NB4 (cell line): ENCODE measurements around the gene HTR5A.
A peak's percentile ranks its signal among the peaks of the same experiment; 100 is the strongest.
"Not testable (repeated sequence)": the region's sequence is repeated elsewhere in the genome, so short reads cannot be mapped to it uniquely, and the experiment has no call there.

Source experiments
- DNase-seq: peaks from one replicate; pipeline ENCODE4 v3.0.0; 2010; ENCODE audit warnings: low read depth
- H3K4me3 ChIP-seq: one replicate; pipeline ENCODE4 v1.5.1; 2011; ENCODE audit warnings: mild to moderate bottlenecking, low read depth, low read length, moderate library complexity
- MYC ChIP-seq: IDR thresholded peaks from 2 replicates; pipeline ENCODE4 v1.6.1; 2011; ENCODE audit warnings: low read depth, low read length
- POLR2A ChIP-seq: IDR thresholded peaks from 2 replicates; pipeline ENCODE4 v1.6.1; 2011; ENCODE audit warnings: mild to moderate bottlenecking; ENCODE audit not compliant: insufficient read length; ENCODE audit errors: extremely low read depth
- TF ChIP-seq, protein P1 (sequence below): IDR thresholded peaks from one replicate; pipeline ENCODE4 v1.5.1; 2012; ENCODE audit warnings: low read depth, low read length
- TF ChIP-seq, protein P2 (sequence below): IDR thresholded peaks from 2 replicates; pipeline ENCODE4 v1.6.1; 2011; ENCODE audit warnings: low read depth, low read length

The HTR5A gene

DNA sequence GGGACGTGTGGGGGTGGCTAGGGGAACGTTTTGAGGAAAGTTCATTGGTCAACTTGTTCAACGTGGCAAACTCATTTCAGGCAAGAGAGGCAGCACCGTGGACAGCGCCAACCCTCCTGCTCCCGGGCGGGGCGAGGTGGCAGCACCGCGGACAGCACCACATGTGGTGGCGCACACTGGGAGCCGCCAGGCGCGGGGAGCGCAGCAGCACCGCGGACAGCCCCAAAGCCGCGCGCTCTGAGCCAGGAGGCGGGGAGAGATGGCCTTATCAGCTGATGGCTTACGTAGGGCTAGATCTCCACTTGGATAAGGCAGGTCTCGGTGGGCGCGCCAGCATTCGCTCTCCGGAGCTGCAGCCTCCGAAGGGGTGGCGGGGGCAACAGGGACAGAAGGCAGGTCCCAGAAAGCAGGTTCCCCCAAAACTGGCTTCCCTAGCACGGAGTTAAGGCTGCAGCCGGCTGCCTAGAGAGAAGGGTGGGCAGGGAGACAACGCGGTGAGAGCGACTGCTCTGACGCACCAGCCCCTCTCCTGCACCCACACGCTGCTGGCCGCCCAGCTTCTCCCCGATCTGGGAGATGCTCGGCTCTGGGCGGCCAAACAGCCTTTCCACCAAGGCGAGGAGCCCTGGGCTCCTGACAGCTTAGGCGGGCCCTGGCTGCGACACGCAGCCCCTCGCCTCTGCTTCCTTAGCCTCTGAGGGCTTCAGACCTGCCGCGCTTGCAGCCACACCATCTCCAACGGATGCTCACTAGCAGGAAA lies at the start of gene HTR5A:
Gene HTR5A, plus strand, starts transcription at position 333 of the 760 bp plus-strand sequence. CDS start 576 bp downstream, outside the sequence.
- no peak for TF ChIP-seq POLR2A
- TF ChIP-seq, protein P1, sequence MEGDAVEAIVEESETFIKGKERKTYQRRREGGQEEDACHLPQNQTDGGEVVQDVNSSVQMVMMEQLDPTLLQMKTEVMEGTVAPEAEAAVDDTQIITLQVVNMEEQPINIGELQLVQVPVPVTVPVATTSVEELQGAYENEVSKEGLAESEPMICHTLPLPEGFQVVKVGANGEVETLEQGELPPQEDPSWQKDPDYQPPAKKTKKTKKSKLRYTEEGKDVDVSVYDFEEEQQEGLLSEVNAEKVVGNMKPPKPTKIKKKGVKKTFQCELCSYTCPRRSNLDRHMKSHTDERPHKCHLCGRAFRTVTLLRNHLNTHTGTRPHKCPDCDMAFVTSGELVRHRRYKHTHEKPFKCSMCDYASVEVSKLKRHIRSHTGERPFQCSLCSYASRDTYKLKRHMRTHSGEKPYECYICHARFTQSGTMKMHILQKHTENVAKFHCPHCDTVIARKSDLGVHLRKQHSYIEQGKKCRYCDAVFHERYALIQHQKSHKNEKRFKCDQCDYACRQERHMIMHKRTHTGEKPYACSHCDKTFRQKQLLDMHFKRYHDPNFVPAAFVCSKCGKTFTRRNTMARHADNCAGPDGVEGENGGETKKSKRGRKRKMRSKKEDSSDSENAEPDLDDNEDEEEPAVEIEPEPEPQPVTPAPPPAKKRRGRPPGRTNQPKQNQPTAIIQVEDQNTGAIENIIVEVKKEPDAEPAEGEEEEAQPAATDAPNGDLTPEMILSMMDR: no peak
- TF ChIP-seq MYC: peak; percentile 96
- TF ChIP-seq, protein P2, sequence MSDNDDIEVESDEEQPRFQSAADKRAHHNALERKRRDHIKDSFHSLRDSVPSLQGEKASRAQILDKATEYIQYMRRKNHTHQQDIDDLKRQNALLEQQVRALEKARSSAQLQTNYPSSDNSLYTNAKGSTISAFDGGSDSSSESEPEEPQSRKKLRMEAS: peak; percentile 99
- DNase-seq: peak; percentile 92
- no peak within 1 kb of the TSS for H3K4me3 ChIP-seq

DNA sequence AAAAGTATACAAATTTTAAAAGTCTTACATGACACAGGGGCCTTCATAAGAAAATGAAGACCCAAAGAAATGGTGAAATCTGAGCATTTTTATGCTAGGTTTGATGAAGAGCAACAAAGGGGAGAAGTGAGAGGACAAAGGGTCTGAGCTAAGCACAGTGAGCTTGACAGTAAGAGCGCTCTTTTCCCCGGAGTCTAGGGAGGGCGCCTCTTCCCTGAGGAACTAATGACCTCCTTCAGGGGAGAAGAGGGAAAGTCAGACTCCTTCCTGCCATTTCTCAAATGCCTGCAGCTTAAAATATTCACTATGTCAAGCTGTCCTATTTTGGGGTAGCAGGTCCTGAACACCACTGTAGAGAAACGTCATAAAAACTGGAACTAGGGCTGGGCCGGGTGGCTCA lies 49.1 kb upstream of the HTR5A start:
- TF ChIP-seq POLR2A (no peak), MYC (no peak)
- TF ChIP-seq, protein P1: no peak
- TF ChIP-seq, protein P2: no peak
- no peak for DNase-seq
- no peak overlapping the region for H3K4me3 ChIP-seq

DNA sequence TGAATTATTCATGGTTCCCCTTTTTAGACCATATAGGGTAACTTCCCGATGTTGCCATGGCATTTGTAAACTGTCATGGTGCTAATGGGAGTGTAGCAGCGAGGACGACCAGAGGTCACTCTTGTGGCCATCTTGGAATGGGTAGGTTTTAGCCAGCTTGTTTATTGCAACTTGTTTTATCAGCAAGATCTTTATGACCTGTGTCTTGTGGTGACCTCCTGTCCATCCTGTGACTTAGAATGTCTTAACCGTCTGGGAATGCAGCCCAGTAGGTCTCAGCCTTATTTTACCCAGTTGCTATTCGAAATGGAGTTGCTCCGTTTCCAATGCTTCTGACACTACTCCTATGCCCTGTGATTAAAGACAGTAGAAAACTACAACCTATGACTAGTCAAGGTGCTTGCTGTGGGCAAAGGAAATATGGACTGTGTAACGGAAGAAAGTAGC lies 48.4 kb upstream of the HTR5A start:
- TF ChIP-seq POLR2A (no peak), MYC (no peak)
- TF ChIP-seq, protein P2: no peak
- TF ChIP-seq, protein P1: no peak
- no peak overlapping the region for H3K4me3 ChIP-seq
- no peak for DNase-seq

DNA sequence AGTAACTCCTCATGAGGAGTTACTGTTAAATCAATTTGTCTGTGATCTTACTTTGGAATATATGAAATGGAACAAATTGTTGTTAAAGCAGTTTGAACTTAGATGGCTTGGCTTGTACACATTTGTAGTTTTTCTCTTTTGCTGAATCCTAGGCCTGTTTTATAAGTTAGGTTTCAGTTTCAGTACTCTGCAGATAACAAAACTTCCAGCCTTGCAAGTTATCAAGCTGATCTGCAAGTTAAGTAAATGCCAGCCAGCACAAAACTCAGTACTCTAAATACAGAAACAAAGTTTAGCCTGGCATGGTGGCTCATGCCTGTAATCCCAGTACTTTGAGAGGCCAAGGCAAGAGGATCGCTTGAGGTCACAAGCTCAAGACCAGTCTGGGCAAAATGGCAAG lies 42.2 kb upstream of the HTR5A start:
- TF ChIP-seq, protein P1: no peak
- H3K4me3 ChIP-seq: no peak overlapping the region
- no peak for DNase-seq

DNA sequence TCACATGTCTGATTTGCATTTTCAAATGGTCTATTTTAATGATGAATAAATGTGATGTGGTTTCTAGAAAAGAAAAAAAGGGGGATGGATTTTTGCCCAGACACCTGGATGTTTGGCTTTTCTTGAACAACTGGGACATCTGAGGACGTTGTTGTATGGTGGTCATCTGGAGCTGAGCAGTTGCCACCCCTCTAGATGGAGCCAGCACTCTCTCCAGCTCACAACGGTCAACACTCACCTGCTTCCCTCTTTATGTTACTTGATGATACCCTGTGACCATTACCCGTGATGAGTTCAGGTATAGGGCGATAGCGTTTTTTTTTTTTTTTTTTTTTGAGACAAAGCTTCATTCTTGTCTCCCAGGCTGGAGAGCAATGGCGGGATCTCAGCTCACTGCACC lies 37.1 kb upstream of the HTR5A start:
- DNase-seq: no peak
- TF ChIP-seq POLR2A (no peak), MYC (no peak)
- TF ChIP-seq, protein P2: no peak
- TF ChIP-seq, protein P1: no peak
- H3K4me3 ChIP-seq: no peak overlapping the region

DNA sequence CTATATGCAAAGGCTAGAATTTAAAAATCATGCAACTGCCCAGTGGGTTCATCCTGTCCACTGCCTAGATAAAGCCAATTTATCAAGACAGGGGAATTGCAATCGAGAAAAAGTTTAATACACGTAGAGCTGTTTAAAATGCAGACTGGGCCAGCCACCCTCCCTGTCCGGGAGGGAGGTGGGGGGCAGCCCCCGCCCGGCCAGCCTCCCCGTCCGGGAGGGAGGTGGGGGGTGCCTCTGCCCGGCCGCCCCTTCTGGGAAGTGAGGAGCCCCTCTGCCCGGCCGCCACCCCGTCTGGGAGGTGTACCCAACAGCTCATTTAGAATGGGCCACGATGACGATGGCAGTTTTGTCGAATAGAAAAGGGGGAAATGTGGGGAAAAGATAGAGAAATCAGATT lies 35.6 kb upstream of the HTR5A start:
- H3K4me3 ChIP-seq, DNase-seq: not testable (repeated sequence)
